HG03432 (cell line): Measurements from ENCODE around the gene PTPRQ.

Source experiments
- ATAC-seq: cut with Tn5 transposase; IDR thresholded peaks from one replicate; pipeline ENCODE4 v1.9.1; 2021; ENCODE audit warnings: mild to moderate bottlenecking, moderate library complexity; ENCODE audit not compliant: unreplicated experiment

PTPRQ gene

DNA sequence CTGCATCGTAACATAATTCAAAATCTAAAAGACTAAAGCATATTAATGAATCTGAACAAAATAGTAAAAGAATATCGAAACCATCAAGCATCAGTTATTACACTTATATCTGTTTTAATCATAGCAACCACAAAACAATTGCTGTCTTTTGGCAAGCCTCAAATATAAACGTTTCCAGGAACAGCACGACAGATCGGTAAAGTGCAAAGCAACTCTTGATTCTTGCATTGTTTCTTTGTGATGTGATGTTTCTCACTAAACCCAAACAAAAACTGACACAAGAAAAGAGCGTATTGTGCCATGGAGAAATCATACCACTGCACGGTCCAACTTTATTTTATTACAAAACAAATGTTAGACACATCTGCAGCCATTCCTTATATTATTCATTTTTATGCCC, 254.2 kb downstream of the PTPRQ start:
- no peak for ATAC-seq

DNA sequence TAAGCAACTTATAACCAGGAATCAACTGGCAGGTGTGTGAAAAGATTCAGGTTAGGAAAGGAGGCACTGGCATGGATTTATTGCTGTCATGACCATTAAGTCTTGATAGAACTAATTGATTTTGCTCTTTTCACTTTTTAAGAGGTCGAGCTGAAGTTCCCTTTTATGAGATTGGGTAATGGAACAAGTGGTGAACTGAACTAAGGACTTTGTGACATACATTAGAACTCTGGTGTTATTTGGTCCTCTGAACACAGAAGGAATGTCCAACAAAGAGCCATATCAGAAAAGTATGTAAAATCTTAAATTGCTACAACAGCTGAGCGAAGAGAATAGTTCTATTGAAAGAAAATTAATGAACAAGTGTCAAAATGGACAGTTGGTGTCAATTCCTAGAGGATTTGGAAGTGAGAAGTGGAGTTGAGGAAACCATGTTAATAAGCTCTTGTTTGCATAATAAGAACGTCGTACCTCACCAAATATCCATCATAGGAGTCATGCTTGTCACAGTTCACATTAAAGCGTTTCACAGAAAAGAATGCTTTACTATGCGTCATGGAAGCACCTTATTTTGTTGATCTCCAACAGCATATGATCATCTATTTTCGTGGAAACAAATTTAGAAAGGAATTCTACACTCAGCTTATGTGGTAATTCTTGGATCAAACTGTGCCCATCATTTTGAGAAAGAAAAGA, 255.0 kb downstream of the PTPRQ start:
- ATAC-seq, result no peak

DNA sequence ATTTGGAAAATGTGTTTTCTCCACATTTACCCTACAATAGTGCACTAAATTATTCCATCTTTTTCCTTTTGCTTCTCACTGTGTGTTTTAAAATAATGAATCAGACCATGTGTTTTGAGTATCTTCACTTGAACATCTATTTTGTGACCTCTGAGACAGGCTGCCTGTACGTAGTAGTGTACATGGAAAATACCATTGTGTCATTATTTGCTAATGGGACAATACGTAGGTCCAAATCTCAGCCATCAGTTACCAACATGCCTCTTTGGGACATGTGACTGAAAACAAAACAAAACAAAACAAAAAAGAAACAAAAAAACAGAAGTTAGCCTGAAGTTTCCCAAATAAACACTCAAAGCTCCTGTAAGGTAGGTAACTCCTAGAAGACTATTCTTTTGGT, 256.3 kb downstream of the PTPRQ start:
- ATAC-seq, result peak; percentile 20

DNA sequence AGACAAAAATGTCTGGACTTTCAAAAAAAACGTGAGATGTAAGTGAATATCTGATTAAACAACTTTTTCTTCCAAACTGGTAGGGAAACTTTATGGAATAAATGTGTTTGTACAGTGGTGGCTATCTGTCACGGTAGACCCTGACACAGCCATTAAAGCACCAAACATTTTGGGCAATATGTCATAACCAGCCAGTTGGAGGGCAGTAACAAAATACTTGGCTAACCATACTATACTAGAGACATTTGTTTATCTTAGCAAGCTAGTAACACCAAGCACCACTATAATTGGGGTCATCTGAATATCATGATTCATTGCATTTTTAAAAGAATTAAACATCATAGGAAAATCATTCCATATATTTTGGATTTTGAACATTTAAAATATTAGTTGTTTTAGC, 257.4 kb downstream of the PTPRQ start:
- no peak for ATAC-seq

DNA sequence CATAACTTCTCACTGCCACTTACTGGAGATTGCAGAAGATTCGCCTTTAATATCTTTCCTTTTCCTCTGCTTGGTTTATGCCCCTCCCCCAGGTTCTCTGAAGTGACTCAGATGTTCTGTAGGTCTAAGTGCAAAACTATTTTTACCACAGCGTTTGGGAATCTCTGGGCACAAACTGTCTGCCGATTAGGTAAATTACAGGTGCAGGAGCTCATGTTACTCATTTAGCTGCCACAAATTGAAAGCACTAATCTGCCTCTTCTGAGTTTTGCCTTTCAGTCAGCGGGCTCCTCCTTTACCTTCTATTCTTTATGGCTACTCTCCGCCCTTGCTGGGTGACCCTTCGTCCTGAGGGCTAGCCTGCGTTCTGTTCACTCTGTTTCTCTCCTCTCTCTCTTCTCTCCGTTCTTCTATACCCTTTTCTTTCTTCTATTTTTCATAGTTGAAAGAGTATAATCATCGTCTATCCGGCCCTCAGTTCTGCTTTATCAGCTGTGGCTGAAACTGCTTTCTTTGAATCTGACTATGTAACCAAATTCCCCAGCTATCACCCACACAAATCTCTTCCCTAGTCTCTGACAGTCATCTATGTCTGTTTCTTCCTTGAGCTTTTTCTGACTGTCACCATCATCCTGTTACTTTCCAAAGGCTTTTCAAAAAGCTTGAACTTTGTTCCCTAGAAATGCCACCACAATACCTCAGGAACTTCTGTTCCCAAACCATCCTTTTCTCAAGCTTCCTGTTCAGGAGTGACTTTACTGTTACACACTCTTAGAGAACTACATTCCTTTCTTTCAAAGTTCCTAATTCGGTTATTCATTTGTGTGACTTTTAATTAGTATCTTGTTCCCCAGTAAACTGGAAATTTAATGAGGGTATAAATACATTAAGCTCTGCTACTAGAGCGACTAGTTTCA, 259.1 kb downstream of the PTPRQ start:
- peak; percentile 89 for ATAC-seq

DNA sequence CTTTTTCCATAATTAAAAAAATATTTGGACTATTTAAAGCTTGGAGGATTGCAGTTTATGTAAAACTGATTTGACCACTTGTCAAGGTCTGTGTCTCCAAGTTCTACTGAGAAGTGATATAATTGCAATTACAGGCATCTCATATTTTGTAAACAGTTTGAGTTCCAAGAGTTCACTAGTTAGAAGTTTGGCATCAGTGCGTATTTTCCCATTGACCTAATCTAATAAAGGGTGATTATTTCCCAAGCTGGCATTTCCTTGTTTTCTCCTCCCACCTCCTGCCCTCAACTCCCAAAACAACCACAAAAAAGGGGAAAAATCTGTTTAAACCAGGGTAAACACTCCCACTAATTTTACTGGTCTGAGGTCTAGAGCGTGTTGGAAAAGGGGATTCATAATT, 260.4 kb downstream of the PTPRQ start:
- ATAC-seq, result no peak

DNA sequence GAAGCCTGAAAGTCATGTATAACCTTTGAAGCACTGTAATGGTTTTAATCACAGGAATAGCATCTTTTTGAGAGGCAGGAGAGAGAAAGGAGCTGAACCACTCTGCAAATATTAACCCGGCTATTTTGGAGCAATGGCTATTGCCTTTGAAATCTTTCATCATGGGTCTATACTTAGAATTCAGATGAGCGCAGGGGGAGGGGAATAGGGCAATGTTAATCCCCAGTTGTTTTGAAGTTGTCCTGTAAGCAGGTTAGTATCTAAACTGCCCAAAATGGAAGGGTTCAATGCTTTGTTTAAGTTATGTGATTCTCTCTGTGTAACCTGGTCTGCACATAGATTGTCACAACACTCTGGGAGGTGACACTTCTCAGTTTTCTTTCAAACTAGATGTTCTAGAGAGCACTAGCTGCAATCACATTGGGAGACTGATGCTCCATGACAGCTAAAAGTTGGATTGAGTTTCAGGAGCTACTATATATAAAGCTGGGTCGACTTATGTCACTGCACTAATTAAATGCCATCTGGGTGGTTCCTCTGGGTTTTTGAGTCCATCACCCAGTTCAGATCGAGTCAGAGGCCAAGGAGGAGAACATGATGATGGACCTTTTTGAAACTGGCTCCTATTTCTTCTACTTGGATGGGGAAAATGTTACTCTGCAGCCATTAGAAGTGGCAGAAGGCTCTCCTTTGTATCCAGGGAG, 263.2 kb downstream of the PTPRQ start, which contains the start of gene MYF6:
Gene MYF6, plus strand, starts transcription at position 509 of the 704 bp plus-strand sequence. Its CDS starts 86 bp downstream, at position 595.
- ATAC-seq, result no peak

DNA sequence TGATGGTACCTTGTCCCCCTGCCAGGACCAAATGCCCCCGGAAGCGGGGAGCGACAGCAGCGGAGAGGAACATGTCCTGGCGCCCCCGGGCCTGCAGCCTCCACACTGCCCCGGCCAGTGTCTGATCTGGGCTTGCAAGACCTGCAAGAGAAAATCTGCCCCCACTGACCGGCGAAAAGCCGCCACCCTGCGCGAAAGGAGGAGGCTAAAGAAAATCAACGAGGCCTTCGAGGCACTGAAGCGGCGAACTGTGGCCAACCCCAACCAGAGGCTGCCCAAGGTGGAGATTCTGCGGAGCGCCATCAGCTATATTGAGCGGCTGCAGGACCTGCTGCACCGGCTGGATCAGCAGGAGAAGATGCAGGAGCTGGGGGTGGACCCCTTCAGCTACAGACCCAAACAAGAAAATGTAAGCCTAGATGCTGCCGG, 263.8 kb downstream of the PTPRQ start:
- no peak for ATAC-seq

DNA sequence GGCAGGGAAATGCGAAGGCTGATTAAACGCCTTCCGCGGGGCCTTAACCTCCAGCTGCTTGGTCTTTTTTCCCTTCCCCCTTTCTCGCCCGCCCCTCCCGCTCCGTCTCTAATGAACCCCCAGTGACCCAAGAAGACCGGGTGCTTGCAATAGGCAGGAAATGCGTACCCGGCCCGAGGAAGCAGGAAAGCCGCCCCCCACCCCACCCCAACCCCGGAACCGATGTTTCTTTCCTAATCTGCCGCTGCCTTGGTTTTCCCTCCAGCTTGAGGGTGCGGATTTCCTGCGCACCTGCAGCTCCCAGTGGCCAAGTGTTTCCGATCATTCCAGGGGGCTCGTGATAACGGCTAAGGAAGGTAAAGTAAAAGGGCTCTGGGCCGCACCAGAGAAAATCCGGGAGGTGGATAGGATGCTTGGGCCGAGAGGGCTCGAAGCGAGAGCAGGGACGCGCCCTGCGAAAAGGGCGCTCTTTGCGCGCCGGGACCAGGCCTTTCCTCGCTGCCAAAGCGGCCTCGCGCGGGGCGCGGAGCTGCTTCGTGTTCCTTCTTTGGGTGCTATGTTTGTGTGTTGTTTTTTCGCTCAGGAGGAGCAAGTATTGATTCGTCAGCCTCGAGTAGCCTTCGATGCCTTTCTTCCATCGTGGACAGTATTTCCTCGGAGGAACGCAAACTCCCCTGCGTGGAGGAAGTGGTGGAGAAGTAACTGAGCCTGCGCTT, 264.4 kb downstream of the PTPRQ start:
- no peak for ATAC-seq

DNA sequence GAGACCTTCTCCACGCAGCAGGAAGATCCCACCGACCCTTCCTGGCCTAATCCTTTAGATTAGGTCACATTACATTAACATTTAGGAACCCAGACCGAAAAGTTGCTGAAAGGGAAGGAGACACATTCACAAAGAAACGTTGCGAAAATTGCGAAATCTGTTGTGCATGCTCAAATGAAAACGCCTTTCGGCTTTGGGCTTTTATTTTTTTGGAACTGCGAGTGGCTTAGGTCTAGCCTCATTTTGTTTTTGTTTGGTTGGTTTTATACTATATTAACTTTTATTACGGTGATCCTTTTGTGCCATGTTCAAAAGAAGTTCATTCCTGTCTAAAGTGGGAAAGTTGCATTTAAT, 264.9 kb downstream of the PTPRQ start:
- no peak for ATAC-seq

DNA sequence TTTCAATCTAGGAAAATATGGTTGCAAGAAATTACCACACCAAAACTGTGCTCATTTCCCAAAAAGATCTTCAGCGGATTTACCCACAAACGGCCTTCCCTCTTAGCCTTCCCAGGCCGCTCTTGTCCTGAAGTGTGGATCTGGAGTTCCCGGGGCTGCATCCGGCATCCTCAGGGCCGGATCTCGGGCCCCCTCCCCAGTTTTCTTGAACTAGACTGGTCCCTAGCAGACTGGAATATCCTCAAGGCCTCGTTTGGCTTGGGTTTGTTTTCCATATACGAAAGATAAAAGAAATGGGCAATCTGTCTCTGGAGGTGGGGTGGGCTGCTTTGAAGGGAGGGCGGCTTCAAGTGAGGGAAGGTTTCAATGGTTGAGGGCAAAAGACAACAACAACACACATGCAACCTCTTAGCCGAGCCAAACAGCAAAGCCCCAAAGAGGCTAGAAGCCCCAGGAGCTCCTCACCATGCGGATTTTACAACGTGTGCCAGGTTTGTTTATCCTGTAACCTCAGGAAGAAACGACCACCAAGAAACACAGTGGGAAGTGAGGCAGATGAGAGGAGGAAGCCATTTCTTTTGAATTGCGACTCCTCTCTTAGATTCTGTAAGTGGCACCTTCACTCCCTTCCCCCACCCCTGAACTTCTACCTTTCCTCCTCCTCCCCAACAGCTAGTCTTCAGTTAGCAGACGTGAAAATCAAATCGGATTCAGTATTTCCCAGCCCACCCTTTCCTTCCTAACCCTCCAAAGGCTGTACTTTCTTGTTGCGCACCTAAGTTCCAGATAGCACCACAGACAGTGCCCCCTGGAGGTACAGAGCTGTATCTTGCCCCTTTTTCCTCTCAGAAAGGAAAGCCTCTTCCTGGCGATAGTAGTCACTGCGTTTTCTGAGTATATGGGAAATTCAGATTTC, 266.0 kb downstream of the PTPRQ start:
- ATAC-seq, result peak; percentile 58

DNA sequence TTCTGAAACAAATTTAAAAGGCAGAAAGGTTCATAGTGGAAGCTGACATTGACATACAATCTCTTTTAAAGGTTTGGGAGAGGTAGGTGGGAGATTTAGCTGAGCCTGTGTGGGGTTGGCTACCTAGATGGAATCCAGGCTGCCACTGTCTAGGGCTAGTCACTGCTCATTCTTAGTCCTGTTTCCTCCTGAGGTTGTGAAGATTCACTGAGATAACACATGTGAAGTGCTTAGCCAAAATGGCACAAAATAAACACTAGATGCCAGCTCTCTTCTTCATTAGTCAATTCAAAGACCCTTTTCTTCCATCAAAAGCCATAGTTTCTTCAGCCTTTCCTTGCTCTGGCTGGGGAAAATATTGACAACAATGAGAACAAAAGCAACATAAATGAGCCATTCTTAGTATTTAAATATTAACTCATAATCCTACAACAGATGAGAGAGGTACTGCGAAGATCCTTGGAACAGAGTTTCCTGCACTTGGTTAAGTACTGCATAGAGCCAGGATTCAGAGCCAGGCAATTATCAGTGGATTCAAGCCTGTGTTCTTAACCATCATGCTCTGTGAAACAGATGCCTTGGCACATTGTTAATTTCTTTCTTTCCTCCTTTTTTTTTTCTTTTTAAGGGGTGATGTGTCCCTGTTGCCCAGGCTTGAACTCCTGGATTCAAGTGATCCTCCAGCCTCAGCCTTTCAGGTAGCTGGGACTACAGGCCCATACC, 266.9 kb downstream of the PTPRQ start:
- ATAC-seq, result peak; percentile 31

DNA sequence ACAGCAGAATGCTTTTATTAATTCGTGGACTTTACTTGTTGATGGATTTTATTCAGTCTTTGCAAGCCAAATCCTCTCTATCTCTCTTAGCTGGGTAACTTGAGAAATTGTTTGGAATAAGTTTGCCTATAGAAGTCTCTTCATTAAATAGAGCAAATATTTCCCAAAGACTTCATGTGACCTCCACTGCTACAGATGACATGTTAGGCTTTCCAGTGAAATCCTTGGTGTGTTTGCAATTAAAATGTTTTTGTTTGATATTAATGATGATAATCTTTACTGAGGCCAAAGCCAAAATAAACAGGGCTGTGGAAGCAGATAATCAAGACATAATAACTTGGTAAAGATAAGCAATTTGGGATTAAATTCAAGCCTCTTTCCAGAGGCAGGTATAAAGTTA, 267.8 kb downstream of the PTPRQ start:
- no peak for ATAC-seq

DNA sequence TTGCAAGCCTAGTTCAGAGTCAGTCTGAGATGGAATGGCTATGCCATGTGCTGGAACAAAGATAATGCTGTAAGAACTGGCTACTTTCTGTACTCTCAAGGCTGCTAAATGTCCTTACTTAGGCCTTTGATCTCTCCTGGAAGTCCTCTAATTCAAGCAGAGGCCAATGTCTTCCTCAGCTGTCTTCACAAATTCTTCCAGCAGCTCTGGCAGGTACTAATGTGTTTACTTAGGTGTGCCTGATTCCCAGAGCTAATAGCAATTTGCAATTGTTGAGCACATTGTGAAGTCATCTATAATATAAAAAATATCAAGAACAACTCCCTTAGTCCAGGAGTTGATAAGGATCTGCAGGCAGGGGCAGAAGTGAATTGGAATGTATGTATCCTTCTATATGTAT, 268.8 kb downstream of the PTPRQ start:
- no peak for ATAC-seq

DNA sequence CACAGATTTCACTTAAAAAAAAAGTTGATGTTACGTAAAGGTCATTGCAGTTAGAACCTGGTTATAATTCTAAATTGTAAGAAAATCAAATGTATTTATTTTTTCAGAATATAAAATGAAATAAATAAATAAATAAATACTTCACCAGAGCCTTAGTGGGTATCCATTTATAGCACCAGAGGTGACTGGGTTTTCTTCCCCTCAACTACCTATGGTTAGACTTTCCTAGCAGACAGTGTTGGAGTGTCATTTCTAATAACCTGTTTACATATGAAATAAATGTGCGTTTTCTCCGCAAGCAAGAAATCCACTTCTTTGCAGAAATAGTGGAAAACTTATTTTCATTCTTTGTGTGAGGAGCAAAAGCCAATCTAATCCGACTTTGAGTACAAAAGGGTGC, 269.4 kb downstream of the PTPRQ start:
- ATAC-seq, result no peak

DNA sequence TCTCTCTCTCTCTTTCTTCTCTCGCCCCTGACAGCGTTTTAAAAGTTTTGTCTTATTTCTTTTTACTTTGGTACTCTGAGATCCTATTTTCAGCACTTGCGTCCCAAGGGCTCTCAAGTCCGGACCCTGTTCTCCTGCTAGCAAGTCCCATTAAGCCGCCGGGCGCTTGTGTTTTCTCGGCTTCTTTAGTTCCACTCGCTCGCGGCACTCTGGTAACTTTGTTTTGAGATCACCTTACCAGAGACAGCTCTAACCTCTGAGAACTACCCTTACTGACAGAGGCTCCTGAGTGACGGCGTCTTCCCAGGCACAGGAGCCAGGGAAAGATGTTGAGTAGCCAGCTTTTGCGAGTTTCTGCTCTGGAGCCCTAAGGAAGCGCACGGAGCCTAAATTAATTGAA, 270.0 kb downstream of the PTPRQ start:
- no peak for ATAC-seq

DNA sequence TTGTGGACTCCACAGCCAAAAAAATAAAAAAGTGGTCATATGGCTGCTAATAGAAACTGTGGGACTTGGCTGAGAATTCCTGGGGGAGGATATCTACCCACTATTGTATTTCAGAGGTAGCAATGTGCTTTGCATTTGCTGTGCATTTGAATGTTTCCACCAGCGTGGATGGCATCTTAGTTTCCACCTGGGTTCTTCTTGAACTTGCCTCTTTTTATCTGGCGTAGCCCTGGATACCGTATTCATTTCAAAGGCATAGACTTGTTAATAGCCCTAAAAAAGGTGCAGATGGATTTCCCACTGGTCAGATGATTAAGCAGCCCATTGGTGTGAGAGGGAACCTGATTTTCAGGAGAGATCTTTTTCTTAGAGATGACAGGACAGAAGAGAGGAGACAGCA, 270.8 kb downstream of the PTPRQ start:
- no peak for ATAC-seq

DNA sequence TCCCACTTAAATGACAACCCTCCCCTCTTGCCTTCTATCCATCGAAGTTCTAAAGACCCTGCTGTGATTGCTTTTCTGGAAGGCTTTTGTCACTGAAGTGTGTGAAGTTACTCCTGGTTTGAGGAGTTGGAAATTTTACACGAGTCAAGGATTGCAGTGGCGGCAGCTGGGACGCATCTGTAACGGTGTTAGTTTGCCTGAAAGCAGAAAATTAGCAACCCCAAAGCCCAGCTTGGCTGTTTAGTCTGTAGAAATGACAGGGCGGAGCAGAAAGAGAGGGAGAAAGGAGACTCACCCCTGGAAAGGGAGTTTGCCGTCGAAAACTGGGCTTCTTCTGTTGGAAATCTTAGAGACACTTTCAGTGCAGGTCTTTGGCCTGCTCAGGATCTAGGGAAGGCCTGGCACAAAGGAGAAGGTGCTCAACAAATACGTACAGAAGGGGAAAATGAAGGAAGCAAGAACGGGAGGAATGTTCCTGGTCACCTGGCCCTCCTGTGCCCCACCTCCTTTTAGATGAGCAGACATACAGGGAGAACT, 271.7 kb downstream of the PTPRQ start:
- ATAC-seq, result no peak
